H54 (cell line): ENCODE measurements around the gene TNS3.

ENCODE experiments used
- DNase-seq: peaks from one replicate; pipeline ENCODE4 v3.0.0; 2011; ENCODE audit warnings: low spot score, mixed read lengths; ENCODE audit not compliant: insufficient read length
- FAIRE-seq: peaks from 3 replicates; lab custom pipeline; 2011; peaks lifted over from hg19 to GRCh38; lab: Jason Lieb, UNC
- POLR2A ChIP-seq: IDR thresholded peaks from 2 replicates; pipeline ENCODE4 v1.6.1; 2011; ENCODE audit warnings: low read depth, mild to moderate bottlenecking, low read length

The TNS3 gene

DNA sequence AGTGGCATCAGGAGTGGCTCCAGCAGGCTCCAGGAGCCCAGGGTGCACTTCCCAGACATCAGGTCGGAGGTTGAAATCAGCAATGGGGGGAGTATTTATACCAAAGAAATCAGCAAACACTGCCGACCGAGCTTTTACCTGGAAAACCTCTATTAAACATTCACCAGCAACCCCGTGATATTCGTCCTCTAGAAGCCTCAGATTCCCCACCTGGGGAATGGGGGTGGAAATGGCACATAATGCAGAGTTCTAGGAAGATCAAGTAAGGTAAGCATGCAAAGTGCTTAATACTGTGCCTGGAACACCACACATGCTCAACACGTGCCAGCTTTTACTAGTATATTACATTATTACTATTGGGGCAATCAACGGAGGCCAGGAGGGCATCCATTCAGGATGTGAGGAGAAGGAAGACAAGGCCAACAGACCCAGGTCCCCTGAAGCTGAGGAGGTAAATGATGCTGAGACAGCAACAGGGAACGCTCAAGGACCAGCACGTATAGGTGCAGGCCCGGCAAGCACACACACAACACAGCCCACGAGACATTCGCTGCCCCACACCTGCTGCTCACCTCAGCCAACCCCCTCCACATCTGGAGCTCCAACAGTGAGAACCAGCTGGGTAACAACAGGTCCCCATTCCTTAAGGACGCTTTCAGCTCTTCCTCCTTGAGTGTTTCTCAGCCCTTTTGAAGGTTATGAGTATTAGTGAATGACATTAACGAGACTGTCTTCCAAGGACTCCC, 125.5 kb downstream of the TNS3 start:
- FAIRE-seq: no peak
- no peak for TF ChIP-seq POLR2A
- DNase-seq: no peak

- no peak for TF ChIP-seq POLR2A
- DNase-seq (no peak), FAIRE-seq (no peak)
Observed at GRCh38 chr7:47455872-47456185, 126.1 kb downstream of the TNS3 start.

GRCh38 chr7:47454974-47455871, 126.7 kb downstream of the TNS3 start:
- DNase-seq (no peak), FAIRE-seq (no peak)
- no peak for TF ChIP-seq POLR2A

DNA sequence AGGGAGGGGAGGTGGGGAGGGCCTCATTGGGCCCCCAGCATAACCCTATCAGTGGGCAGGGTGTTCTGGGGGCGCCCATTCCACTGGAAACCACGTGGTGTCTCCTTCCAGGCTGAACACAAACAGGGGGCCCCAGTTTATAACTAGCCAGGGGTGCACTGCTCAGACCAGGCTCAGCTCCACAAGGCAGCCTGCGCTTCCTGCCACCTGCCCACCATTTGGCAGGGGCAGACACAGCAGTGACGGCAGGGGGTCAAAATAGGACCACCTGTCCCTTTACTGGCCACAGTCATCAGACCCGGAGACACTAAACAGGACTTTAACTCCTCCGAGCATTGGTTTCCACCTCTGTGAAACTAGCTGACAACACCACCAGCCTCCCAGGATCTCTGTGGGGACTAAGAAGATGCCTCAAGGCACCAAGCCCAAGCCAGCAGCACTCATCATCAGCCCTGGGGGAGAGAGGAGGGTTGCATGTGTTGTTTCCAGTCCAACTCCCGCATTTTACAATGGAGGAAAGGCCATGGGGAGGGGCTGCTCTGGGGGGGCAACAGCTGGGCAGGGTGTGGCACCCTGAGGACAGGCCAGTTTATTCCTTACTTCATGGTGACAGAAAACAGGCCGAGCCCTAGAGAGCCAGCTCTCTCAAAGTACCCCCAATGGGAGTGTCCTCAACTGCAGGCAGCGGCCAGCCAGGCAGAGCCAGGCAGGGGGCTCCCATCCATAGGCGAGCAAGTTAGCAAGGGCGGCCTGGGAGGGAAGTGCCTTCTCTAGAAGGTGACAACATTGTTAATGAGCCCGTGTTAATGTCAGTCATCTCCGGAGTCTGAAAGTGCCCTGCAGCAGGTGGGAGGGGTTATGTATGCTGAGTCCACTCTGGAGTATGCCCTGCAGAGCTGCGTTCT, 127.6 kb downstream of the TNS3 start:
- DNase-seq: no peak

DNA sequence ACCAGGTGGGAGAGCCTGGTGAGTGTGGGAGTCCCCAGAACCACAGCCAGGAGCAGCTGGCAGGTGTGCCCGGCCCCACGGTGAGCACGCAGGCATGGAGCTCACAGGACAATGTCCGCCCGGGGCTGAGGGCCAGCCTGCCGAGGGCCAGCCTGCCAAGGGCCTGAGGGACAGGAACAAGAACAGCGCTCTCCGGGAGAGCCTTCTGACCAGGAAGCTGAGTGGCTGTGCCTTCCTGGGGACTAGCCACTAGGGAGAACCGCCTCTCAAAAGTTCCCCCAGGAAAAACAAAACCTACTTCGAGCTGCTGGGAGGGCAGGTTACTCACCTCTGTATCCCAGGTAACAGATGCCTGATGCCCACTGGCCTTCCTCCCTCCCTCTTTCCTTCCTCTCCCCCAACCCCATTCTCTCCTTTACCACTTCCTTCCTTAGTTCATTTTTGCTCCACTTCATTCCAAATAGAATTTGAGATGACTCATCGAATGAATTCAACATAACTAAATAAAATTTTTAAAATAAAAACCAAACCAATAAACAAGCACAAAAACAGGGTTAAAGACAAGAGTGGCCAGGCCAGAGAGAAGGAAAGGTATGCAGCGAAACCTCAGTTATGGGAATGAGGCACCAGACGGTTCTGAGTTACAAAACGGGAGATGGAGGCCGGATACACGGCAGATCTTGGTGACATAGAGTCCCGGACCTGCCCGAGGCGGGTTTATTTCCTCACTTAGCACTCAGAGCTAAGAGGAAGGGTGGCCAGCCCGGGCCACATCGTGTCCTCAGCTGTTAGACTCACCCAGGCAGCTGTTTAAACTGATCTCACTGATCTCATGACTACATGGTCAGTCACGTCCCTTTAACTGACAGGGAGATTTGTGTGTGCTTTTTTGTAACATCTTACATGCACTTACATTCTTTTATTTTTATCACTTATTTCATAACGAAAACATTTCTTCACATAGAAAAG, 128.5 kb downstream of the TNS3 start:
- FAIRE-seq (no peak), DNase-seq (peak; percentile 96)
- no peak for TF ChIP-seq POLR2A

More for the DNA sequence above, 127.6 kb downstream of the TNS3 start:
- no peak for TF ChIP-seq POLR2A
- no peak for FAIRE-seq

DNA sequence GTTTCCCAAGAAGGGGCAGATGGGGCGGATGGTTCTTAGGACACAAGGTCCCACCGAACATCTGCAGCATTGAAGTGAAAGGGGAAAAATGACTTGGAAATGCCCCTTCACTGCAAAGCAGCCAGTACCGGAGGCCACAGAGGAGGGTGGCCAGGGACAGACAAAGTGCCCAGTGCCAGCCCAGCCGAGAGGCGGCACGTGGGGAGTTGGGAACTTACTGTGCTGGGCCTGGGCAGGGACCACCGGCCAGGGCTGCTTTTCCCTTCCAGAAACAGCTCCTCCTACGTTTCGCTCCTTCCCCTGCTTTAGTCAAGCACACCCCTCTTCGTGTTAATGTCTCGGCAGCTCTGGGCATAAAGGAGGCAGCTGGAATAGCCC, 129.2 kb downstream of the TNS3 start:
- TF ChIP-seq POLR2A: no peak
- DNase-seq (no peak), FAIRE-seq (no peak)

DNA sequence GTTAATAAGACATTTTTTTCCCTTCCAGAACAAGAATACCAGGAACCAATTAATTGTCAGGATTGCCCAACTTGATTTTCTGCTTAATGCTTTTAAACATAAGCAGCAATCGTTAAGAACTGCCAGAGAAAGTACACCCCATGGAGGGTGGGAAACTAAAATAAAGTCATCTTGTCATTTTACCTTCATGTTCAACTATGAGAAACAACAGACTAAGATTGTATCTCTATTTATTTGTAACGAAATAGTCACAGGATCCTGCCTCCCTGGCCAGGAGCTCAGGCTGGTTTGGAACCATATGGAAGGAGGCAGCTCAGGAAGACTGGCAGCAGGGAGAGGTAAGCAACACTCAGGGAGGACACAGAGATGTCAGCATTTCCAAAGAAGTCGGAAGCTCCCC, 129.6 kb downstream of the TNS3 start:
- no peak for FAIRE-seq

GRCh38 chr7:47451851-47452205, 130.1 kb downstream of the TNS3 start:
- DNase-seq: no peak

More for the DNA sequence above, 129.6 kb downstream of the TNS3 start:
- no peak for DNase-seq
- no peak for TF ChIP-seq POLR2A

DNA sequence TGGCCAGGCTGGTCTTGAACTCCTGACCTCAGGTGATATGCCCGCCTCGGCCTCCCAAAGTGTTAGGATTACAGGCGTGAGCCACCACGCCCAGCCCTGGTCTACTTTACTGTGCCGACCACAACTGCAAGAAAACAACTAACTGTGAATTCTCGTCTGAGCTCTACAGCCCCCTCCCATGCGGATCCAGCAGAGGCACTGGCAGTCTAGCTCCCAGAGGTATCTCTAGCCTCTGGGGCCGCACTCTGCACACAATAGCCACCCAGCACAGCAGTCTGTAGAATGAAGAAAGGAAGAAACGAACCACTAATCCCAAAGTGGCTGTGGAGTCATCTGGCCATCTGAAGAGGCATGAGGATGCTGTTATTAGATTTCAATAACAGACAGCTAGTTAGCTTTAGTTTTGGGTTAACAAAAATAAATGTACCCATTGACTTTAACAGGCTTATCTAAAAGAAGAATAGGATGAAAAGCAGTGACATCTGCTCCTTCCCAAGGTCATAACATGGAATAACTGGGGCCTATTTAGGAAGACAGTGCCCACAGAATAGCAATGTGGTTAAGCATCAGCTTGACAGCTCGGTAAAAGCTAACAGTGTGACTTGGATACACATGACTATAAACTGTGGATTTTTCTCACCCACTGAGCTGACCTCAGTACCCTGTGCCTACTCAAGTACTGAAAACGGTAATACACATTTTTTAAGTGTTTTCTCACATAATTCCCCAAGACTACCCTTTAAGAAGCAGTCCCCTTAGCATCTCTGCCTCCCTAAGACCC, 131.9 kb downstream of the TNS3 start:
- DNase-seq (no peak), FAIRE-seq (no peak)
- no peak for TF ChIP-seq POLR2A

More at GRCh38 chr7:47451851-47452205, 130.1 kb downstream of the TNS3 start:
- no peak for TF ChIP-seq POLR2A
- no peak for FAIRE-seq

DNA sequence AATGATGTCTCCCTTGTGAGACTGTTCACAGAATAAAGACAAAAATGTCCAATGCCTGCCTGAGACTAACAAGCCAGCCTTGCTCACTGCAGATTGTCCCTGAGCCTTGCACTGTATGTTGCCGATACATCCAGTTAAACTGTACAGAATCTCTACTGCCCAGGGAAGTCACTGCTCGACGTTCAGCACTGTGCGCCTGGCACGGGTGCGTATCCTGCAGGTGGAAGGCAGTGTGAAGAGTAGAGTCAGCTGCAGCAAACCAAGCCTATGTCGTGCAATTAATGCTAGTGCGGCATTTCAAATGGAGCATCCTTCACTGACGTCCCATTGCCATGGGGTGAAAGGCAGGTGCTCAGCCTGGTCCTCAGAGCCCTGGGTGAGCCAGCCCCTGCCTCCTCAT, 132.9 kb downstream of the TNS3 start:
- TF ChIP-seq POLR2A: no peak
- DNase-seq (no peak), FAIRE-seq (no peak)

- DNase-seq (no peak), FAIRE-seq (no peak)
- TF ChIP-seq POLR2A: no peak
Observed at GRCh38 chr7:47447621-47448349, 134.1 kb downstream of the TNS3 start.
